LNCaP clone FGC (cell line): Measurements from ENCODE around the gene SORCS2.

ENCODE experiments used
- DNase-seq: peaks from one replicate; pipeline ENCODE4 v3.0.0-alpha.2; 2011; ENCODE audit warnings: low read depth
- H3K4me3 ChIP-seq: 2 replicates; pipeline ENCODE4 v1.5.1; 2011; ENCODE audit warnings: mild to moderate bottlenecking, low read depth, low read length, control low read depth
- TF ChIP-seq, protein P1 (sequence below): IDR thresholded peaks from 2 replicates; pipeline ENCODE4 v1.5.1; 2012; ENCODE audit warnings: mild to moderate bottlenecking; ENCODE audit not compliant: control insufficient read depth, insufficient read depth; ENCODE audit errors: extremely low read depth

SORCS2 gene

DNA sequence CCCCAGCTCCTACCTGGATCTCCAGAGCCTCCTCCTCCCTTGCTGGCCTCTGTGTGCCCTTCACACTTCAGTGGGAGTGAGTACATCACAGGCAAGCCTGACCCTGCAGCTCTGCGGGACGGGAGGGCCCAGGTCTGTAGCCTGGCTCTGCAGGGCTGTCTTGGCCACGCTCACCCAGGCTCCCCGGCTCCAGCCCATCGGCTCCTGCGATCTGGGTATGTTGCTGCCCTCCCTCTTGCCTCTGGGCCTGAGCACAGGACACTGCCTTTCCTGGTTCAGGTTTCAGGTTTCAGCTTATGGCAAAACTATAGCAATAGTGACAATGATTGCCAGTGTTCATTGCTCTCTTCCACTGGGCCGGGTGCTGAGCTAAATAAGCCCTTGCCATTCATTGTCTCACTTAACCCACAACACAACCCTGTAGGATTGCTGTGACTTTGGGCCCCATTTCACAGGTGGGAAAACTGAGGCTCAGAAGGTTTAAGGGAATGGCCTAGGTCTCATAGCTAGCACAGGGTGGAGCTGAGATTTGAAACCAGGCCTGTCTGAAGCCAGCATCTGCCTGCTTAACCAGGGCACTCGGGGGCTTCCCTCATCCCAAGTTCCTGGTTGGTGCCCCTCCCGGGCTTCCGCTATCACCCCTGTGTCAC is 44.6 kb upstream of the SORCS2 start:
- no peak overlapping the region for H3K4me3 ChIP-seq
- TF ChIP-seq, protein P1, sequence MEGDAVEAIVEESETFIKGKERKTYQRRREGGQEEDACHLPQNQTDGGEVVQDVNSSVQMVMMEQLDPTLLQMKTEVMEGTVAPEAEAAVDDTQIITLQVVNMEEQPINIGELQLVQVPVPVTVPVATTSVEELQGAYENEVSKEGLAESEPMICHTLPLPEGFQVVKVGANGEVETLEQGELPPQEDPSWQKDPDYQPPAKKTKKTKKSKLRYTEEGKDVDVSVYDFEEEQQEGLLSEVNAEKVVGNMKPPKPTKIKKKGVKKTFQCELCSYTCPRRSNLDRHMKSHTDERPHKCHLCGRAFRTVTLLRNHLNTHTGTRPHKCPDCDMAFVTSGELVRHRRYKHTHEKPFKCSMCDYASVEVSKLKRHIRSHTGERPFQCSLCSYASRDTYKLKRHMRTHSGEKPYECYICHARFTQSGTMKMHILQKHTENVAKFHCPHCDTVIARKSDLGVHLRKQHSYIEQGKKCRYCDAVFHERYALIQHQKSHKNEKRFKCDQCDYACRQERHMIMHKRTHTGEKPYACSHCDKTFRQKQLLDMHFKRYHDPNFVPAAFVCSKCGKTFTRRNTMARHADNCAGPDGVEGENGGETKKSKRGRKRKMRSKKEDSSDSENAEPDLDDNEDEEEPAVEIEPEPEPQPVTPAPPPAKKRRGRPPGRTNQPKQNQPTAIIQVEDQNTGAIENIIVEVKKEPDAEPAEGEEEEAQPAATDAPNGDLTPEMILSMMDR = no peak
- DNase-seq = no peak

DNA sequence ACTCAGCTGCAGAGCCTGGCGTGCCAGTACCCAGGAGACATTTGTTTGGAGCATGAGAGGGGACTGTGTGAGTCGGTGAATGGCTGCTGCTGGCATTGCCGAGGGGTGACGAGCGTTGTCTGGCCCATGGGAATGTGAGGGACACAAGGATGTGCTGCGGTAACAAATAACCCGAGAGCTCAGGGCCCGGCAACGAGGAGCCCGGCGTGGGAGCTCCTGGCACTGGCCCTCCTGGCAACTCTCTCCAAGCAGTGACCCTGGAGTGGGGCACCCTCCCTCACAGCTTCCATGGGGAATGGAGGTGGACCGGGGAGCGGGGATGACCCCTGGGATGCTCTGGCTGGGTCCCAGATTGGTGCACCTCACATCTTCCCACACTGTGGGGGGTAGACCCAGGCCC is 44.0 kb upstream of the SORCS2 start:
- H3K4me3 ChIP-seq = no peak overlapping the region
- DNase-seq = no peak
- TF ChIP-seq, protein P1 = no peak

DNA sequence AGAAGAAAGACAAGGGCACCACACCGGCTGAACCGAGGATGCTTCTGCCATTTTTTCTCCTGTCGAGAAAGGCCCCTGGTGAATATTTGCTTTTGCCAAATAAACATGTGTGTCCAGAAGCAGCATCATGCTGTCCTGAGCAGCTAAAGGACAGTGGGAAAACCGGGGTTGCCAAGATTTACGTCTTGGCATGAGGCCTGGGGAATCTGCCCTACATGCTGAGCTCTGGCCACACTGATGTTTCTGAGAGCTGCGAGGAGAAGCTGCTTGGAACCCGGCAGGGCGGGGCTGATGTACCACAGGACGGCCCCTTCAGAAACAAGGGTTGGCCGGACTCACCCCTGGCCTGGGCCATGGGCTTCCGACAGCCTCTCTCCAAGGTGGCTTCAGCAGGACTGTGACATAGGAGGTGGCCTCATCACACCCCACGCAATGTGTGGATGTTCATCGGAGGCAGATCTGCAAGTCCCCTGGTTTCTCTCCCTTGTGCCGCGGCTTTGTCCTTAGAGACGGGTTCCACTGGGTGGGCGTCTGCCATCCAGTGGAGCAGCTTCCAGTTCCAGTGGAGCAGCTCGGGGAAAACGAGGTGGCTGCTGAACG is 42.2 kb upstream of the SORCS2 start:
- DNase-seq = no peak
- no peak overlapping the region for H3K4me3 ChIP-seq
- TF ChIP-seq, protein P1 = no peak

DNA sequence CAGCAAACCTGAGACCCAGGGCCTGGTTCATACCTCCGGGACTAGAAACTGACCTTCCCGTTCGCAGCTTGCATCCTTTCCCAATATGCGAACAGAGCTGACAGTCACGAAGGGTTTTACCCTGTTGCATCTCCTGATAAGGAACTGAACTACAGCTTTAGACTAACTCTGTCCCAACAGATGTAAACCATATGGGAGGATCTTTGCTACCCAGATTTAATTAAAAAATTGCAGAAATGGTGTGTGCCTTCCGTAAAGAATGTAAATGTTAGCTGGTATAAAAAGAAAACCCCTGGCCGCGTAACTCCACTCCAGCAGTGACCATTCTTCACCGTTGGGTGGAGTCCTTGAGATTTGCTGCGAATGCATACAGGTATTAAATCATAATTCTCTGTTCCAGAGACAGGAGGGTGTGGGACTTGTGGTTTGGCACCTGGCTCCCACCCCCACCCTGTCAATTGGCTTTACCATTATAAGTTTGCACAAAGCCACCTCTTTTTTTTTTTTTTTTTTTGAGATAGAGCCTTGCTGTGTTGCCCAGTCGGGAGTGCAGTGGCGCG is 40.6 kb upstream of the SORCS2 start:
- no peak for DNase-seq
- no peak overlapping the region for H3K4me3 ChIP-seq
- TF ChIP-seq, protein P1 = peak; percentile 38

- no peak for DNase-seq
- TF ChIP-seq, protein P1 = no peak
- H3K4me3 ChIP-seq = no peak overlapping the region
These were observed 38.6 kb upstream of the SORCS2 start for GRCh38 chr4:7153711-7154110.

GRCh38 chr4:7154351-7154981 is 37.9 kb upstream of the SORCS2 start:
- TF ChIP-seq, protein P1 = no peak
- H3K4me3 ChIP-seq = no peak overlapping the region

GRCh38 chr4:7155590-7156071 is 36.7 kb upstream of the SORCS2 start:
- TF ChIP-seq, protein P1 = no peak
- H3K4me3 ChIP-seq = no peak overlapping the region
- no peak for DNase-seq

More at GRCh38 chr4:7154351-7154981, 37.9 kb upstream of the SORCS2 start:
- no peak for DNase-seq
